GM21367 (cell line): ENCODE measurements around the gene SDK1.
"Not testable (repeated sequence)": the region's sequence is repeated elsewhere in the genome, so short reads cannot be mapped to it uniquely, and the experiment has no call there.

ENCODE experiments used
- ATAC-seq: cut with Tn5 transposase; IDR thresholded peaks from one replicate; pipeline ENCODE4 v1.9.1; 2021; ENCODE audit not compliant: unreplicated experiment

SDK1 gene

GRCh38 chr7:4203626-4204512 is 902.8 kb downstream of the SDK1 start:
- no peak for ATAC-seq

DNA sequence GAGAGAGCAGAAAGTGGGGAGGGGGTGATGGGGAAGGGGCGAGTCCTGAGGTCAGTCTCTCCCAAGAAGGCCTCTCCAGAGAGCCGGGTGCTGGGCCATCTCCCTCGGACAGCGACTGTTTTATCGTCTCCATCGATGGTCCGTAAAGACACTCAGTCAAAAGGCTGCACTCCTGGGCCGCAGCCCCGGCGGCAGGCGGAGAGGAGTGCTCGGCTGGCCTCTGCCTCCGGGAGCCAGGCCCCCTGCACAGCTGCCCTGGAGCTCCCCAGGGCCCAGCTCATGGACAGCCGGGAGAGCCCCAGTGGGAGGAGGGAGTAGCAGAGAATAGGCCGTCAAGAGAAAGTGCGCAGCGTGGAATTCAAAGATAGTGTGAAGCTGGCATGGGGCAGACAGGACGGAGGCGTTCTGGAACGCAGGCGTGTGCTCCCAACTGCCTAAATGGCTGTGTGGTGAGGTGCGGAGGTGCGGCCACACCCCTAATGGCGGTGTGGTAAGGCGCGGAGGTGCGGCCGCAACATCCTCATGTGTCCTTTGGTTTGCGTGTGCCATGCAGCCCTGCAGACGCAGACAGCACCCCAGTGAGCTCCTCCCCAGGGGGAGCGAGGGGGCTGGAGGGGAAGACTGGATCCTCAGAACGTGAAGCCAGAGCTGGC is 903.6 kb downstream of the SDK1 start:
- no peak for ATAC-seq

DNA sequence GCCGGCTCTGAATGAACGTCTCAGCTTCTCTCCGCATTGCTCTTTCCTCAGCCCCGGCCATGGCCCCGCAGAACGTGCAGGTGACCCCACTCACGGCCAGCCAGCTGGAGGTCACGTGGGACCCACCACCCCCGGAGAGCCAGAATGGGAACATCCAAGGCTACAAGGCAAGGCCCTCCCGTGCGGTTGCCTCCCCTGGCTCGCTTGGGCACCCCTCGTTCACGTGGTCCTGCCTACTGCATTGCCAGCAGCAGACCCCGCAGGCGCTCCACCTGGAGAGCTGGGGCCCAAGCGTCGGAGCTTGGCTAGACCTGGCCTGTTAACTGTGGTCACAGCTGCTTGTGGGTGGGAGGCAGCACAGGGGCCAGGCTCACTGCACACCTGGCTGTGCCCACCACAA is 904.8 kb downstream of the SDK1 start:
- ATAC-seq: no peak

- no peak for ATAC-seq
These were observed 906.0 kb downstream of the SDK1 start for GRCh38 chr7:4207011-4207410.

- no peak for ATAC-seq
These were observed 907.0 kb downstream of the SDK1 start for GRCh38 chr7:4208086-4208485.

- ATAC-seq: no peak
These were observed 907.5 kb downstream of the SDK1 start for GRCh38 chr7:4208586-4208985.

- no peak for ATAC-seq
These were observed 908.1 kb downstream of the SDK1 start for GRCh38 chr7:4209126-4209525.

- ATAC-seq: no peak
These were observed 908.9 kb downstream of the SDK1 start for GRCh38 chr7:4209966-4210365.

- ATAC-seq: no peak
These were observed 909.8 kb downstream of the SDK1 start for GRCh38 chr7:4210821-4211220.

- ATAC-seq: no peak
These were observed 910.2 kb downstream of the SDK1 start for GRCh38 chr7:4211261-4211660.

- no peak for ATAC-seq
These were observed 911.3 kb downstream of the SDK1 start for GRCh38 chr7:4212376-4212775.

DNA sequence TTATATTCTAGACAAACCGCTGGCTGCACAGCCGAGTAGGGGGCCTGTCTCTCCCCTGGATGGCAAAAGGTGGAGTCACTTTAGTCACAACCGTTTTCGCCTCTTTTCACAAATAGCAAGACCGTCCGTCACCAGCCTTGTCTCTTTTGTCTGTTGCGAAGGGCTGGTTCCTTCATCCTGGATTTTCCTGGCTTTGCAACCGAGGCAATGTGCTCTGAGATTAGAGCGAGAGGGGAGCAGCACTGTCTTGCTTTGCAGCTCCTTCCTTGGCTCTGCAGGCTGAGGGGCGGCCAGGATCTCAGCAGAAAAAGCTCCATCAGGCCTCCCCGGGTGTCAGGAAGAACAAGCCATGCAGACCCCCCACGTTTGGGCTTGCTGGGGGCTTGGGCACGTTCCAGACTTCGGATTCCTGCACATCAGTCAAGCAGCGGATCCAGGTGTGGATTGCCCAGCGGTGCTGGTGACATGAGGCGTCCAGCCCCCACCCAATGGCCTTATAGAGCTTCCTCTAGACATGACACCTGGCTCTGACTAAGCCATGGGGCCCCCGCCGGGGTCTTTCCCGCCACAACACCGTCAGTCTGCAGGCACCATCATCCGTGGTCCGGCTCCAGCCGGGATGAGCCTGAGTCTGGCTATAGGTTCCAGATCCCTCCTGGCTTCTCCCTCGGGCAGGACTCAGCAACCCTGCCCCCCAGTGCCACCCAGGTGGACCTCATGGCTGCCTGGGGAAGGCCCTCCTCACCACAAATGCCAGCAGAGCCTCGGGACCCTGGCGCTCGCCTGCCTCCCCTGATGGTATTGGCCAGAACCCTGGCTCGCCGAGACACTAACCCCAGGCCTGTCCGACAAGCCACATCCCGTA is 913.5 kb downstream of the SDK1 start:
- no peak for ATAC-seq

DNA sequence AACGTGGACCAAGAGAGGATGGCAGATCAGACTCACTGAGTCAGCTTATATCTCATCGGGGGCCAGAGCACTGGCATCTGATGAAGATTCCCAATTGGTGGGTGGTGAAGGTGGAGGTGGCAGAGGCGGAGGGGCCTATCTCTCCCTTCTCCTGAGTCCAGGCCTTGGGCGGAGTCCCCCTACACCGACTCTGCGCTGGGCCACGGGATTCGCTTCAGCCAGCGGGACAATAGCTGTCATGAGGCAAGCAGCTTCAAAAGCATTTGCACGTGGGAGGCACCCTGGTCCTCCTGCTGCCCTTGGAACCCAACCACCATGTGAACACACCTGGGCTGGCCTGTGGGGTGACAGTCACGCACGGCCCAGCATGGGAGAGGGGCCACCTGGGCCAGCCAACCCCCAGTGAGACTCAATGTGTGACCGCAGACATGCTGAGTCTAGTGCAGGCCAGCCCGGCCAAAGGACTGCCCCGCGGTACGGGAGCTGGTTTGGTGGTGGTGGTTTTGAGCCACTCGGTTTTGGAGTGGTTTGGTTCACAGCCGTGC is 914.2 kb downstream of the SDK1 start:
- no peak for ATAC-seq

GRCh38 chr7:4216016-4216415 is 915.0 kb downstream of the SDK1 start:
- ATAC-seq: no peak

- not testable (repeated sequence) for ATAC-seq
These were observed 916.1 kb downstream of the SDK1 start for GRCh38 chr7:4217126-4217660.

DNA sequence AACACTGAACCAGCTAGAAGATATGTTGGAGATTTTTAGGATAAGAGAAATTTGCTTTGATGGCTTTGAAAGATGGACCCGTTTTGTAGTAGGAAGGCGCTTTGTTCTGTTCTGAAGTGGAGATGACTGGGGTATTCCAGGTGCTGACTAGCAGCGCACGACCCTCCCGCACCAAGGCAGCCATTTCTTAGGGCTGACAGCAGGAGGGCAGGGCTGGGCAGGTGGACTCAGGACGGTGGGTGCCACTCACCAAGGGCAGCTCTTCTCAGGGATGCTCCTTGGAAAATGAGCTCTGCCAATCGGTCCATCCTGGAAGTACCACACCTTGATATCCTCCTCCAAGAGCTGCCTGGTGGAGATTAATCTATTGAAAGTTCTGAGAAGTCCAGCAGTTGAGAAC is 917.4 kb downstream of the SDK1 start:
- ATAC-seq: no peak

DNA sequence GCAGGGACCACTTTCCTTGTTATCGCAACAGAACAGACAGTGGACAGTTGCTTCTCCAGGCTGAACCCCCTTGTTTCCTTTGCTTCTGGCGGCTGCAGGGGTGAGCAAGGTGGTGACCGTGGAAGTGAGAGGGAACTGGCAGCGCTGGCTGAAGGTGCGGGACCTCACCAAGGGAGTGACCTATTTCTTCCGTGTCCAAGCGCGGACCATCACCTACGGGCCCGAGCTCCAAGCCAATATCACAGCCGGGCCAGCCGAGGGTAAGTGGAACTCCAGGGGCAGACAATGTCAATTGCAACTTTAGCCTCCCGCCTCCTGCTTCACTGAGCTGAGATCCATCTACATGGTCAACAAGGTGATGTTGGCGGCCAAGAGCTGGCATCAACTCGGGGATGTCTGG is 919.0 kb downstream of the SDK1 start:
- no peak for ATAC-seq

- no peak for ATAC-seq
These were observed 920.0 kb downstream of the SDK1 start for GRCh38 chr7:4221043-4221442.

- ATAC-seq: no peak
These were observed 921.6 kb downstream of the SDK1 start for GRCh38 chr7:4222676-4223075.

- no peak for ATAC-seq
These were observed 924.3 kb downstream of the SDK1 start for GRCh38 chr7:4225361-4225771.
